ENCODE results near the gene CFAP77. TPM values are rescaled to one million over a fixed set of nuclear protein-coding genes. Genes with fewer than 3 reads are reported as not detected.

CFAP77 gene
- polyA plus RNA-seq, 1 experiment: not detected

DNA sequence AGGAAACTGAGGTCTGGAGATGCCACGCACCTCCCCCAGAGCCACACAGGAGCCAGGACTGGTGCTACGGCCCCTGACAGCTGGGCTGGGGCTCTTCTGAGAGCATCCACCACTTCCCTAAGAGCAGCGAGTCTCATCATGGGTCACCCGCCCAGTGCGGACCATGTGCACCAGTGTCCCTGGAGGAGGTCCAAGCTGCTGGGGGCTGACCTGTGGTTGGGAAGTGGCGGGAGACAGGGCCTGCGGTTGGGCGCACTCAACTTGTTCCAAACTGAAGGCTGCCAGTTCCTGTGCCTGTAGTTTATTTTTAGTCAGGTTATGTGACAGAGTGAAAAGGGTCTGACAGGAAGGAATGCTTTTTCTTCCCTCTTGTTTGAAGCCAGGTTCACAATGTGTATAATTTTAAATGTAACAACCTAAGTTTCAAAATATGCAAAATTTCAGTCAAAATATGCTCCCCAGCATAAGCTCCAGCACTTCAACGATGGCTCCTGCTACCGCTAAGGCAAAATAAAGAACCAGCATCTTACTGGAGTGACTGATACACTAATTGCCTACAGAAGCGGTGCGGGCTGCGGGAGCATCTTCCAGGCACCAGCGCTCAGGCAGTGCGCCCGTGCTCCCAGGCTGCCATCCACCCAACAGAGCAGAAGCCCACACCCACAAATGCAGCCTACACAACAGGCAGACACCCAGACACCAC lies 187.2 kb downstream of the CFAP77 start:
- Histone ChIP-seq H3K4me3 (ENCODE audit: low read depth, low read length) (no peak overlapping the region), H3K27me3 (ENCODE audit: control insufficient read depth, insufficient read depth, low read length) (peaks cover under 1% of the 10 kb centered on the region; the same call in 1 of the 2 replicates), H3K36me3 (ENCODE audit: control insufficient read depth, insufficient read depth, low read length) (peaks cover 16% of the 10 kb centered on the region)
- CTCF ChIA-PET: no interaction called here
- DNase-seq (ENCODE audit: low read depth): no peak
- POLR2A ChIA-PET: no interaction called here
- TF ChIP-seq, protein P1, sequence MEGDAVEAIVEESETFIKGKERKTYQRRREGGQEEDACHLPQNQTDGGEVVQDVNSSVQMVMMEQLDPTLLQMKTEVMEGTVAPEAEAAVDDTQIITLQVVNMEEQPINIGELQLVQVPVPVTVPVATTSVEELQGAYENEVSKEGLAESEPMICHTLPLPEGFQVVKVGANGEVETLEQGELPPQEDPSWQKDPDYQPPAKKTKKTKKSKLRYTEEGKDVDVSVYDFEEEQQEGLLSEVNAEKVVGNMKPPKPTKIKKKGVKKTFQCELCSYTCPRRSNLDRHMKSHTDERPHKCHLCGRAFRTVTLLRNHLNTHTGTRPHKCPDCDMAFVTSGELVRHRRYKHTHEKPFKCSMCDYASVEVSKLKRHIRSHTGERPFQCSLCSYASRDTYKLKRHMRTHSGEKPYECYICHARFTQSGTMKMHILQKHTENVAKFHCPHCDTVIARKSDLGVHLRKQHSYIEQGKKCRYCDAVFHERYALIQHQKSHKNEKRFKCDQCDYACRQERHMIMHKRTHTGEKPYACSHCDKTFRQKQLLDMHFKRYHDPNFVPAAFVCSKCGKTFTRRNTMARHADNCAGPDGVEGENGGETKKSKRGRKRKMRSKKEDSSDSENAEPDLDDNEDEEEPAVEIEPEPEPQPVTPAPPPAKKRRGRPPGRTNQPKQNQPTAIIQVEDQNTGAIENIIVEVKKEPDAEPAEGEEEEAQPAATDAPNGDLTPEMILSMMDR (IDR thresholded peaks at IDR 0.05; ENCODE audit: insufficient read depth, low read depth, low read length): no peak

DNA sequence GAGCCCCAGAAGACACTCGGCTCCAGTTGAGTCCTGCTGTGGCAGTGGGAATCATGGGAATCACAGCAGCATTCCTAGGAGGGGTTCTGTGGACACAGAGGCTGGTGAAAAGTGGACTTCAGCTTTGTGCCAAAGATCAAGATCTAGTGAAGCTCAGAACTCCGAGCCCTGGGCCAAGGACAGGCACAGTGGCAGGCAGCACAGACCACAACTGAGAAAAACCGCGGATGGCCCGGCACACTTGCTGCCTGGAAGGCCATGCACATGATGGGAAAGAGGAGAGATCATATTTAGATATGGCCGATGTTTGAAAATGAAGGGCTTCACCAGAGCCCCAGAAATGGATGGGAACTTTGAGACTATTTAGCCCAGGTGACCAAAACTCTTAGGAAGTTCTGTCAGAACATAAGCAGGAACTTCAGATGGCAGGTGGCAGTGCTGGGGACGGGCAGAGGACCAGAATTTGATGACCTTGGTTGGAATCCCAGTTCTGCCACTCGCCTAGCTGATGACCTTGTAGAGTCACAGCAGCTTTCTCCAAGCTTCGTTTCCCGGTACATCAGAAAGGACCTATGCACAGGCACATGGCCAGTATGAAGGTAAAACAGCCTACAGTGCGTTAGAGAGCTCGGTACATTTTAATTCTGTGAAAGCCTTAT lies 190.4 kb downstream of the CFAP77 start:
- no peak for DNase-seq (ENCODE audit: low read depth)
- POLR2A ChIA-PET: no interaction called here
- H3K27me3 ChIP-seq (ENCODE audit: control insufficient read depth, insufficient read depth, low read length): no peaks in the 10 kb centered on the region
- TF ChIP-seq, protein P1 (IDR thresholded peaks at IDR 0.05; ENCODE audit: insufficient read depth, low read depth, low read length): no peak
- no peak overlapping the region for H3K4me3 ChIP-seq (ENCODE audit: low read depth, low read length)
- H3K36me3 ChIP-seq (ENCODE audit: control insufficient read depth, insufficient read depth, low read length): peaks cover 15% of the 10 kb centered on the region
- CTCF ChIA-PET: interaction anchor here (0.7 to 1.4 kb wide), 3 partner anchors 13 to 436 kb away, joined by 3 read pairs; no protein-coding TSS in a partner anchor

DNA sequence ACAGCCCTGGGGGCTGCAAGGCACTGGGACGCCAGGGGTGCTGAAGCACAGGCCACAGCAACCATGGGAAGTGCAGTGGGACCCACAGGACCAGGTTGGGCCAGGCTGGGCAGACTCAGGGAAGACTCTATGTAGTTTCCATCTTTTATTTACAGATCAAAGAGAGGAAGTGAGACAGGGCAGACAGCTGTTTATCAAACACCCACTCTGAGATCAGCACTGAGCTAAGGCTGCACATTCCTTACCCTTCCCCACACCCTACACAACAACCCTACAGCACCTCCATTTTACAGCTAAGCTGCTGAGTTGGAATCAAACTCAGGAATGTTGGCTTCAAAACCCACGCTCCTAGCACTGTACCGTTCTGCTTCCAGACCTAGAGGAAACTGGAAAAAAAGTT lies 192.2 kb downstream of the CFAP77 start:
- Histone ChIP-seq H3K27me3 (ENCODE audit: control insufficient read depth, insufficient read depth, low read length) (no peaks in the 10 kb centered on the region), H3K36me3 (ENCODE audit: control insufficient read depth, insufficient read depth, low read length) (peaks cover 21% of the 10 kb centered on the region), H3K4me3 (ENCODE audit: low read depth, low read length) (no peak overlapping the region)
- no peak for DNase-seq (ENCODE audit: low read depth)
- POLR2A ChIA-PET: no interaction called here
- CTCF ChIA-PET: no interaction called here
- TF ChIP-seq, protein P1 (IDR thresholded peaks at IDR 0.05; ENCODE audit: insufficient read depth, low read depth, low read length): no peak

DNA sequence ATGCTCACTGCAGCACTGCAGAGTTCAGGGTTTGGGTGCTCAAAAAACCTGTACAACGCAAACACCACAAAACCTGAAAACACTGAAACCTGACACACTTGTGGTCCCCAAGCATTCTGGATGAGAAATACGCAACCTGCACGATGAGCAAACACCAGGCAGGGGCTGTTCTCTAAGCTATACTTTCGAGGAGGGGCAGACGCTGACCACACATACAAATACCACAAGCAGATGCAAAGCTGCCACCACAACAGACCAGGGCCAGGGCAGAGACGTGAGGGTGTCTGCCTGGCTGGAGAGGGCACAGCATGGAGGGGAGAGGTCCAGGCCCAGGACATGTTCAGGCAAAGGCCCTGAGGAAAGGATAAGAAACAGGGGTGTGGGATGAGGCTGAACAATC lies 195.4 kb downstream of the CFAP77 start:
- ChIA-PET CTCF (no interaction called here), POLR2A (no interaction called here)
- Histone ChIP-seq H3K36me3 (ENCODE audit: control insufficient read depth, insufficient read depth, low read length) (peaks cover 12% of the 10 kb centered on the region), H3K27me3 (ENCODE audit: control insufficient read depth, insufficient read depth, low read length) (no peaks in the 10 kb centered on the region), H3K4me3 (ENCODE audit: low read depth, low read length) (no peak overlapping the region)
- TF ChIP-seq, protein P1 (IDR thresholded peaks at IDR 0.05; ENCODE audit: insufficient read depth, low read depth, low read length): no peak
- no peak for DNase-seq (ENCODE audit: low read depth)

DNA sequence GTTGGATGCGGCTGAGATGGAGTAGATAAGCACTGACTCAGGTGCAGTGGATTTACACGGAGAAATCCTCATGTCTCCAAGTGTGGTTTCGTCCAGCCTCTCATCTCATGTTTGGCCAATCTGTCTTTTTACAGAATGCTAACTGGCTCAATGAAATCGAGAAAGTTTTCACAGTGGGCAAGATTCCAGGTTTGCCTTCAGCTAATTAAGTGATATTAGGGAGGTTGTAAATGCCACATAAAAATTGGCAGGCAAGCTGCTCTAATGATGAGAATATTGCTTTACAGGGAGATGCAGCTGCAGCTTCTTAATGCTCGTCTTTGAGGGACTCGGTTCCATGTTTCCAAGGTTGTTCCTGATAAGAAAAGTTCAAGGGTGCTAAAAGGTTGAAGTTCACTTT lies 196.1 kb downstream of the CFAP77 start:
- CTCF ChIA-PET: no interaction called here
- POLR2A ChIA-PET: no interaction called here
- H3K4me3 ChIP-seq (ENCODE audit: low read depth, low read length): no peak overlapping the region
- DNase-seq (ENCODE audit: low read depth): no peak
- no peaks in the 10 kb centered on the region for H3K27me3 ChIP-seq (ENCODE audit: control insufficient read depth, insufficient read depth, low read length)
- TF ChIP-seq, protein P1 (IDR thresholded peaks at IDR 0.05; ENCODE audit: insufficient read depth, low read depth, low read length): no peak
- H3K36me3 ChIP-seq (ENCODE audit: control insufficient read depth, insufficient read depth, low read length): peaks cover 13% of the 10 kb centered on the region

Data from BJ (cell line).